Measurements from ENCODE around the gene CXXC4.

The CXXC4 gene

DNA sequence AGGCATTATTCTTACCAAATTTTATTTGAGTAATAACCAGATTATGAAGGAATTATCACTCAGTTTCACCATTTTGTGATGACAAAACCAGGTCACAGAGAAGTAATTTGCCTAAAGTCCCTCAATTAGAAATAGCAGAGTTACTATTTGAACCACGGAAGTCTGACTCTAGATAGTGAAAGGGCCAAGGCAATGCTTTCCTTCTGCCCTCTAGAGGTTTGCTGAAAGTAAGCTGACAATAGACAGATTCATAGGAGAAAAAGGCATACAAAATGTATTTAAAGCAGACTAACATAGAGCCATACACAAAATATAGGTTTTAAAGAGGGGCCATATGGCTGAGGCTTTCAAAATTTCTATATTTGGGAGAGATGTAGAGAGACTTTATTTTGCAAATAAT is 43.1 kb downstream of the CXXC4 start:
- no peak overlapping the region for H3K4me3 ChIP-seq (ENCODE audit: control insufficient read depth, low read depth, low read length)
- TF ChIP-seq, protein P1, sequence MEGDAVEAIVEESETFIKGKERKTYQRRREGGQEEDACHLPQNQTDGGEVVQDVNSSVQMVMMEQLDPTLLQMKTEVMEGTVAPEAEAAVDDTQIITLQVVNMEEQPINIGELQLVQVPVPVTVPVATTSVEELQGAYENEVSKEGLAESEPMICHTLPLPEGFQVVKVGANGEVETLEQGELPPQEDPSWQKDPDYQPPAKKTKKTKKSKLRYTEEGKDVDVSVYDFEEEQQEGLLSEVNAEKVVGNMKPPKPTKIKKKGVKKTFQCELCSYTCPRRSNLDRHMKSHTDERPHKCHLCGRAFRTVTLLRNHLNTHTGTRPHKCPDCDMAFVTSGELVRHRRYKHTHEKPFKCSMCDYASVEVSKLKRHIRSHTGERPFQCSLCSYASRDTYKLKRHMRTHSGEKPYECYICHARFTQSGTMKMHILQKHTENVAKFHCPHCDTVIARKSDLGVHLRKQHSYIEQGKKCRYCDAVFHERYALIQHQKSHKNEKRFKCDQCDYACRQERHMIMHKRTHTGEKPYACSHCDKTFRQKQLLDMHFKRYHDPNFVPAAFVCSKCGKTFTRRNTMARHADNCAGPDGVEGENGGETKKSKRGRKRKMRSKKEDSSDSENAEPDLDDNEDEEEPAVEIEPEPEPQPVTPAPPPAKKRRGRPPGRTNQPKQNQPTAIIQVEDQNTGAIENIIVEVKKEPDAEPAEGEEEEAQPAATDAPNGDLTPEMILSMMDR (conservative IDR thresholded peaks at IDR 0.05; ENCODE audit: control insufficient read depth, insufficient read depth, low read depth, low read length), result peak; percentile 43
- DNase-seq (ENCODE audit: low read depth), result peak; percentile 14

DNA sequence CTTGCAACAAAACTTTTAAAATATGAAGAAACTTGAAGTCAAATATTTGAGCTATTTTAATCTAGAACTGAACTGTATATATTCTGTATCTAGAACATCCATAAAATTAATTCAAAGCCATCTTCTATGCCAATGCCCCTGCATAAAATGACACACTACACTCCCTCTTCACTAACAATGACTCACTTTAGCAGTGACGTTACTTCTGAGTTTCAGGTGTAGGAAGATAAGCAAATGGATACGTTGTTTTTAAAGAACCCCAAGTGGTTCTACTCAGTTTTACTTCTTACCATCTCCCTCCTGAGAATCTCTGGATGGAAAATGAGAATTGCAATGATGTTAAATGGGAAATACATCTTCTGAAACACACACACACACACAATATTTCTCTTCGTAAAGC is 45.2 kb downstream of the CXXC4 start:
- TF ChIP-seq, protein P1 (conservative IDR thresholded peaks at IDR 0.05; ENCODE audit: control insufficient read depth, insufficient read depth, low read depth, low read length), result no peak
- H3K4me3 ChIP-seq (ENCODE audit: control insufficient read depth, low read depth, low read length), result no peak overlapping the region
- no peak for DNase-seq (ENCODE audit: low read depth)

DNA sequence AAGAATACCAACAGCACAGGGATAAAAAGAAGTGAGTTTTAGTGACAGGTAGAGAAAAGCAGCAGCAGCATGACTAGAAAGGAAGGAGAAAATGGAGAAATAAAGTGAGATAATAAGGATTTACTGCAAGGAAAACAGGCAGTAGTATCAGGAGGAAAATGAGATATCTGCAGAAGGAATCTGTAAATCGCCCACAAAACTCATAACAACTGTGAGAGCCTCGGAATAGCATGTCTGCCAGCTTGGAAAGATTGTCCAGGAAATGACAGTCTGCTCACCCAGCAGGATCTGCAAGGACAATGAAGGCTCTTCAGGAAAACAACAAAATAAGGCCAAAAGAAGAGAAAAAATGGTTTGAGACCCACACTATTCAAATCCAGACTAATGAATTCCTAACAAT is 47.4 kb downstream of the CXXC4 start:
- TF ChIP-seq, protein P1 (conservative IDR thresholded peaks at IDR 0.05; ENCODE audit: control insufficient read depth, insufficient read depth, low read depth, low read length), result no peak
- no peak overlapping the region for H3K4me3 ChIP-seq (ENCODE audit: control insufficient read depth, low read depth, low read length)
- DNase-seq (ENCODE audit: low read depth), result no peak

DNA sequence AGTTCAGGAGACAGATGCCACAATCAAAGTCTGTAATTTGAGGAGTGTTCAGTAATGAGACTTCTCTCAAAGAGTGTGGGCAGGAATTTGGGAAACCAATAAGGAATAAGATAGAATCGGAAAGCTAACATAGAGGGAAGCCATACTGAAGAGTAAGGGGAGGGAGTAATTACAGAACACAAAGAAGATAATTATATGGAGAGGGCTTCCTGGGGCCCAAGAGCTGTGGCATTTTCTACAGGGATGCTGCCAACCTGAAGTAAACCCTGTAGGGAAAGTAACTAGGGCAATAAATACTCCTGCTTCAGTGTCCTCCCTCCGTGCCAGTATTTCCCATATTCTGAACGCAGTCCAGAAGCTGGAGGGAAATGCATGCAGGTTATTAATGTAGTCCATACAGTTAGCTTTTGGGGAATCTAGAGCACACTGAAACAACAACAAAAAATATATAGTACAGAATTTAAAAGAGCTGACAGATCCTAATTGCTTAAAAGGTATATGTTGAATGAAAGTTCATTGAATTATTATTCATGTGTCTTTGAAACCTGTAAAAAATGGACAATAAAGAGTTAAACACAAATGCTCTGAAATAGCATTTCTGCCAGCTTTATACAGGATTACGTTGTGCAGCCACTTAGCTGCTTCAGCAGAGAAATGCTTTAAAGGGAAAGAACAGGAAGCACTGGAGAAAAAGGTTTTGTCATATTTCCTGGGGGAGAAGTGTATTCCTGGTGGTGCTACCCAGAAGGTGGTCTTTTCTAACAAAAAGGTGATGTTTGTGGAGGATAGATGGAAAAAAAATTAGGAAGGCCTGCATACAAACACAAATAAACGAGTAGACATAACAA is 48.0 kb downstream of the CXXC4 start:
- no peak for DNase-seq (ENCODE audit: low read depth)
- no peak overlapping the region for H3K4me3 ChIP-seq (ENCODE audit: control insufficient read depth, low read depth, low read length)
- TF ChIP-seq, protein P1 (conservative IDR thresholded peaks at IDR 0.05; ENCODE audit: control insufficient read depth, insufficient read depth, low read depth, low read length), result no peak

DNA sequence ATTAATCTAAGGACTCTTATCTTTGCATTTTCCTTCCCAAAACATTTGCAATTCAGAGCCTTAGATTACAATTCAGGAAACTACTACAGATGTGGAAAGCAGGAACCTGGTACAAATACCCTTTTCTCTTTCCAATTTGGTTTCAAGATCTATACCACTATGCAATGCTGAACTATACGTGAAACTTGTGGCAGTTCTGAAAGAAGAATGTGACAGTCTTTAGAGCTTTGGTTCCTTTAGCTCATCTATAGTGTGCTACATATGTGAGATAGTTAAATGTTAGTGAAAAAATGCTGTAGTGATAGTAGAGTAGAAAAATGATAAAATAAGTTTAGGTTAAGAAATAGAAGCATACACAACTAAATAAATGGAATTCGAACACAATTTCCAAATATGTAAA is 50.0 kb downstream of the CXXC4 start:
- DNase-seq (ENCODE audit: low read depth), result no peak
- H3K4me3 ChIP-seq (ENCODE audit: control insufficient read depth, low read depth, low read length), result no peak overlapping the region
- TF ChIP-seq, protein P1 (conservative IDR thresholded peaks at IDR 0.05; ENCODE audit: control insufficient read depth, insufficient read depth, low read depth, low read length), result no peak

DNA sequence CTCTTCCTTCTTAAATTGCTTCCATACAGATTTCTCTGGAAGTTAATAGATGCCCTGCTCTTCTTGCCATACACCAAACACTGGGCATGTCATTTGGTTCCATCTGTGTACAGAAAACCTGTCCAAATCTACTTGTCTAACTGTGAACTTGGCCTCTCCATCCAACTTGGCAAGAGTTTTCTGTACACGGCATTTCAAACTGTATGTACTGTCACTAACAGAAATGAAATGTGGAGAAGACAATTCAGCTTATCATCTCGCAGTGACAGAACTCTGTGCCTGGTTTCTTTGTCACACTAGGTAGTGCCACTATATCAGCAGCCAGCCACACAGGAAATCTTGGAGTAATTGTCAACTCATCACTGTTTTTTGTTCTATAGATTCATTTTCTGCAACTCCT is 58.2 kb downstream of the CXXC4 start:
- H3K4me3 ChIP-seq (ENCODE audit: control insufficient read depth, low read depth, low read length), result no peak overlapping the region
- TF ChIP-seq, protein P1 (conservative IDR thresholded peaks at IDR 0.05; ENCODE audit: control insufficient read depth, insufficient read depth, low read depth, low read length), result no peak
- no peak for DNase-seq (ENCODE audit: low read depth)
